HG02973 (cell line): ENCODE measurements around the gene PTPRM.

Source experiments
- ATAC-seq: cut with Tn5 transposase; IDR thresholded peaks from one replicate; pipeline ENCODE4 v1.9.1; 2021; ENCODE audit warnings: moderate library complexity; ENCODE audit not compliant: unreplicated experiment

The PTPRM gene

DNA sequence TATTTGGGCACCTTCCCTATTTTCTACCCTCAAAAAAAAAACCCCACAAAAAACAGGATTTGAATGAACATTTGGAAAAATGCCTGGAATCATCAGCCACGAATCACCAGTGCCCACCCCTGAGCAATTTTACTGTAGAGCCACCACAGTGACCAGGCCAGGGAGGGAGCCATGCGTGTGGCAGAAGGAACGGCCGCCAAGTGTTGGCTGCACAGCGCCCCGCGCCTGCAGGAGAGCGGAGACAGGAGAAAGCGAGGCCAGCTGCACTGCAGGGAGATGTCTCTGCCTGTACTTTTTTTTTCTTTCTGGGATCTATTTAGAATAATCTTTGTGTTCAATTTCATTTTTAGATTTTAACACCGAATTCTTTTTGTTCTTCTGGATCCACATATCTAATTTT, 772.8 kb downstream of the PTPRM start:
- ATAC-seq, result no peak

DNA sequence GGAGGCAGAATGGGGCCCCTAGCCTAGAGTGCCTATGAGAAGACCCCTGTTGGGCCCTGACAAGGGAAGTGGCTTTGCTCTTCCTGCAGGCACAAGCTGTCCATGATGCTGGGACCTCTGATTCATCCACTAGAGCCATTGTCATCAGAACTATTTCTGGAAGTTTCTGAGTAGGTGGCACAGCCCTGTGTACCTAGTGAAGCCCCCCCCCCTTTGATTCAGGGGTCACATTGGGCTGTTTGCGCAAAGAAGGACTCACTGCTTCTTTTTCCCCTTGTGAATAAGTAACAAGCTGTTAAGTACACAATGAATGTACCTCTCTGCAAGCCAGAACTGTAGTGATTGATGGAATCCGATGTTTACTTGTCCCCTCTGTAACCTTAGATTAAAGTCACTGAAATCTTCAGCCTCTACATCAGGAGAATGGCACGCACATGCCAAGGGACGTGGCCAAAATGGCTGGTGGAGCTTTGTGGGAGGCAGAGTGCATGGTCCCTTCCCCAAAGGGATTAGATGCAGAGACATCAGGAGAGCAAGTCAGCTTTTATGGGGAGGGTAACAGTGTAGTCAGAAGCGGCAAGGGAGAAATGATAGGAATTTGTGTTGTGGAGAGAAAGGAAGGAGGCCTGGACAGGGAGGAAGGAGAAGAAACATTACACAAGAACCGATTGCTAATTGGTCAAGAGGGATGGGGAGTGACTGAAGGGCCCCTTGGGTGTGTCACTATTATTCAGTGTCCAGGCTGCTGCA, 774.5 kb downstream of the PTPRM start:
- no peak for ATAC-seq

DNA sequence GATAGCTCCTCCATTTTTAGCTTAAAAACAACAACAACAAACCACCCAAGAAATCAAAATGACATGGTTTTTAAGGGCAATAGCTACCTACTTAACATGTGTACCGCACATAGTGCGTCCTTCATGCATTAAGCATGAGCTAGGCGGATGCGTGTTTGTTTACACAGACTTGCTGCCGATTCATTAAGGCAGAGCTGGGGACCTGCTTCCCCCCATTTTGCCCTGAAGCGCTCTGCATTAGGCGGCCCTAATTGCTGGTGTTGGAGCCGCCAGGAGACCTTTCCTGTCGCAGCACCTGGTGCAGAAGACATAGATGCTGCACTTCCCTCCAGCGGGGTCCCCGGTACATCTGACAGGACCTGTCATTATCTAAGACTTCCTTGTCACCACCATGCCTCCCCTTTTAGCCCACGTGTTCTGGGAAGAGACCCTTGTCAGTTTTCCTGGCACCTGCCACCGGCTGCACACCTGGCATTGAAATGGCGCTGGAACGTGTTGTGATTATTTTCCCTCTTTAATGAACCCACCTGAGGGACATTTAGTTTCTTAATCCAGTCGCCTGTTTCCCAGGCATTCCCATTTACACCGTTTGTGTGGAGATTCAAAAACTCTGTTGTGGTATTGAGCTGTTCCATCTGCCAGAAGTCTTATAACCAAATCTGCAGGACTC, 781.1 kb downstream of the PTPRM start:
- ATAC-seq, result no peak

DNA sequence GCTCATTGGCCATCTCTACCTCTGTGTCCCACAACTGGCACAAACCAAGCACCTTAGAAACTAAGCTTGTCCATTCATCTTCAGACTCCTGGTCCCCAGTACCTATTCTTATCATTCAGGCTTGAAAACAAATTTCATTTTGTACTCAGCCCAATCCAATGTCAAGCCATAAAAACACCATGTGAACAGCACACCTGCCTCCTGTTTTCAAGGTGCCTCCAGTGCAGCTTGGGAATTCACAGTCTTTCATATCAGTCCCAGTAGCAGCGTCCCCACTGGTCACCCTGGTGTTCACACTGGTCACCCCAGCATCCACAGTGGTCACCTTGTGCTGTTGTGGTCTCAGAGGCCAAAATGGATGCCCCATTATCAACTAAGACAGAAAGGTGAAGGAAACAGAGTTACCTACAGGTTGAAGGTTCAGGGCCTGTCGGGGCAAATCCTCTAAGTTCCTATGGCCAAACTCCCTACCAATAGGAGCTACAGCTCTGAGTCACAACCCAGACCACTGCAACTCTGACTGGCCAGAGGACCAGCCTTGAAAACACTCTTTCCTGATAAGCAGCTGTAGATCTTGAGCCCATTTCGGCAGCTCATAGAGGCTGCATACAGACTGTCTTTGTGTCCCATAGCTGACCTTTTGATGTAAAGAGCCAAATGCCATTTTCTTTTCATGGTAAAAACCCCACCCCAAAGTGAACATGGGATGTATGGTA, 782.6 kb downstream of the PTPRM start:
- ATAC-seq, result no peak

DNA sequence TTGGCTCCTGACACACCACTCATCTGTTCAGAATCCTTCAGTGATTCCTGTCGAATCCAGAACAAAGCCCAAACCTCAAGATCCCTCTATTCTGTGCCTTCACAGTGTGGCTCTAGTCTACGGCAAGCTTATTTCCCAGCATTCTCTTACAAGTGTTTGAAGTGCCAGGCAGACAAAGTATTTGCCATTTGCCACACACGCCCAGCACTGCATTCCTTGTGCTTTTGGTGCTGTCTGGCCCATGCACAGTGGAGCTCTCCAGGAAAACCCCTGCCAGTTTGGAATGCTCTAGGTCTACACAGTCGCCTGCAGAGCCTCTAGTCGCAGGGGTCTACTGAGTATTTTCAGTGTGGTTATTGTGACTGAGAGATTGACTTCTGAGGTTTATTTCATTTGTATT, 783.5 kb downstream of the PTPRM start:
- ATAC-seq, result no peak

DNA sequence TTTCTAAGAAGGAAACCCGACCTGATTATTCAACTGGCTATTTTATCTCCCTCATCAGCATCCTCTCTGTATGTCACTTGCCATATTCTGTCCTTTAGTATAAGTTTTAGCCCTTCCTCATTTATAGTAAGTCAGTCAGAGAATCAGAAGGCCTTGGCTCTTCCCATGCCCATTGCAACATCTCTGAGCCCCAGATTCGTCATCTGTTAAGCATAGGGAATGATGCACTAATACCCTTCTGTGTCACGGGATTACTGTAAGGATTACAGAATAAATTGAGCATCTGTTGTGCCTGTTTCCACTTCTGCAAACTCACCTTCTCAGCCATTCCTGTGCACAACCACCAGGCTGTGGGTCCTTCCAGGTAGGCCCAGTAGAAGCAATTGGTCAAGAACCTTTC, 784.0 kb downstream of the PTPRM start:
- no peak for ATAC-seq

DNA sequence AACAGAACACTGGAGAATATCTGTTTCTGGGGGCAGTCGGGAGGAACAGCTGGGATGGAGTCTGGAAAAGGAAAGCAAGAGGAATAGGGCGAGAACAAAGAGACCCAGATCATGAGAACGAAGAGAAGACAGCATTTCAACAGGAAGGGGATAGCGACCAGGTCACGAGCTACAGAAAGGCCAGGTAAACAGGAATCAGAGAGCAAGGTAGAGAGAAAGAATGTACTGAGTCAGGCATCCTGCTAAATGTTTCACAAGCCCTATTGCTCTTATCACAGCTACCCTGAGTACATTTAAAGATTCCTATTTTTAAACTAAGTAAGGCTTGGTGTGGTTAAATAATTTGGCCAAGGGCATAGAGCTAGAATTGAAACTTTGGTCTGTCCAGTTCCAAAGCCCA, 787.2 kb downstream of the PTPRM start:
- no peak for ATAC-seq

DNA sequence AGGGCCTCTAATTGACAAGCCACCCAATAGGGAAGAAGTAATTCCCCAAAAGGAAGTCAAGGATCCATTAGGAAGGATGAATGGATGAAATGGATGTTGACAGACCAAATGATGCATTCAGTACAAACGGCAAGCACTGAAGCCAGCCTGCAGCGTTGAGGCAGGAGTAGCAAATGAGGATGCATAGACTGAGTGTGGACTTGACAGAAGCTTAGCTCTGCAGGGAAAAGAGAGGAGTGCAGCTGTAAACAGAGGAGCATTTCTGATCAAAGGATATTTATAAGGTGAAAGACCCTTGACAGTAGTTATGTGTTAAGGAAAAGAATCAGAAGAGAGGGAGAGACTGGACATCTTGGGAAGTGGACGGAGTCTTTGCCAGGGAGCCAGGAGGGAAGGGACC, 788.9 kb downstream of the PTPRM start:
- no peak for ATAC-seq

DNA sequence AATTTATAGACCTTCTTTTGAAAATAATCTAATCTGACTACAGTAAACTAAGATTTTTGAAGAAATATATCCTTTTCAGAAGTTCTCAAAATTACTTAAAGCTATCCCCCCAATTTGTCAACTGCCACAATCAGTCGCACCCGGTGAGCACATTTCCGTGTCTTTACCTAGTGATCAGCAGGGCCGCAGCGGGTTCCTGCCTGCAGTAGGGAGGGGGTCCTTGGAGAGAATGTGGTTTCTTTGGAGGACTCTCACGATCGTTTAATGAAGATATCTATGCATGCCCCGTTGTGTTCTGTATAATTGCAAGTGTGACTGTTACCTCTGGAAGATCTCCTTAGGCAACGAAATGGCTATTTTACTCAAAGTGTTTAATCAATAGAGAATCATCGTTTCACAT, 790.2 kb downstream of the PTPRM start:
- ATAC-seq, result no peak

DNA sequence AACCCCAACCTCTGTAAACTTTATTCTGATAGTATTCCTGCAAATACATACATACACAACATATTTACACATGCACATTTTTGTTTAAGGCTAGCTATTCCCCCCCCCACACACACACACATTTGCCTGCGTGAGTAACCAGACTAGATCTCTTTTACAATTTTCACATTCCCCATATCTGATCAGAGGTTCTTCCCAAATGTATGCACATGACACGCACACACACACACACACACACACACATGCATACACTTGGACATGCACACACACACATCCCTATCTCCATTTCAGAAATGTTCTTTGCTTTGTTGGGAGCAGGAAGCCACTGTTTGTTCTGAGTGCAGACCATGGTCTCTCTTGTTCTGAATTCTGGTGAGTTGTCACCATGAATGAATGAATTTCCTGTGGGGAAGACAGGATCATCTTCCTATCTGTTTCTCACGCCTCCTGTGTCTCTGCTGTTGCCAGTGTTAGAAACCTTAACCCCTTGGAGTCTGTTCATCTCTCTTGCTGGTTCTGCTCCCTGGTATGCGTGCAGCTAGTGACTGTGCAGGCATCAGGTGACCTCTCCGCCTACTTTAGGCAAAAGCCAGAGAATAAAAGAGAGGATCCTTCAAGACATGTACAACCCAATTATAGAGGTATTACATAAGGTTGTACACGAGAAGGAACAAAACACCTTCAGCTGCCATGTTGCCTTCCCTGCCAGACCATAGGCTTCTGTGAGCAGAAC, 791.1 kb downstream of the PTPRM start:
- ATAC-seq, result no peak

DNA sequence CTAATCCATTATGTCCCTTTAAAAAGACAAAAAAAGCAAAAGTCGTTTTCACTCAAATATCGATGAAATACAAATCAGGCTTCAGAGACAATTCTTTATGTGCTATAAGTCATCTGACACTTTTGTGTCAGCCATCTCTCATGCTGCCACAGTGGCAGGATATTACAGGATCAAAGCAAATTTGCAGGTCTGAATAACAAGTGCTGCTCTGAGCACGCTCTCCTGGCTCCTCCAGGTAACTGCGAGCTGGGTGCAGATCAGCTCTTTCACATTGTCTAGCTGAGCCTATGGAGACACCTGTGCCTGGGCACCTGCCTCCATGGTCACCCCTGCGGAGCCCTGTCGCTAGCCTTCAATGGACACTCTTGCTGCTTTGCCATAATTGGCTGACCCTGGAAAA, 792.0 kb downstream of the PTPRM start:
- ATAC-seq, result no peak

DNA sequence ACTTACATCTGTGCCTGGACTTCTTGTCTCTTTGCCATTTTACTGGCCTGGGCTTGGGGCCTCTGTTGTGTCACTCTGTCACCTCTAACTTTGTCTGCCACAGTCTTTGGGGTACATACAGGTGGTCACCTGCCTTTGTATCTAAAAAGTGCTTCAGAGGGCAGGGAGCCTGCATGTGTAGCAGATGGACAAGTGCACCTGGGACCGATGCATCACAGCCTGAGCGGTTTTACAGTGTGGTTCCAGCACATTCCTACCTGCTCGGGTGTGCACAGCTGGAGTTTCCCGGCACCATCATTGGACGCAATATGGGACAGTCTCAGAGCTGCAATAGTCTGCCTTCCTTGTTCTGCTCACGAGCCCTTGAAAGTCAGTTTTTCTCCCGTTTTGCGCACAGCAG, 792.4 kb downstream of the PTPRM start:
- ATAC-seq, result no peak

DNA sequence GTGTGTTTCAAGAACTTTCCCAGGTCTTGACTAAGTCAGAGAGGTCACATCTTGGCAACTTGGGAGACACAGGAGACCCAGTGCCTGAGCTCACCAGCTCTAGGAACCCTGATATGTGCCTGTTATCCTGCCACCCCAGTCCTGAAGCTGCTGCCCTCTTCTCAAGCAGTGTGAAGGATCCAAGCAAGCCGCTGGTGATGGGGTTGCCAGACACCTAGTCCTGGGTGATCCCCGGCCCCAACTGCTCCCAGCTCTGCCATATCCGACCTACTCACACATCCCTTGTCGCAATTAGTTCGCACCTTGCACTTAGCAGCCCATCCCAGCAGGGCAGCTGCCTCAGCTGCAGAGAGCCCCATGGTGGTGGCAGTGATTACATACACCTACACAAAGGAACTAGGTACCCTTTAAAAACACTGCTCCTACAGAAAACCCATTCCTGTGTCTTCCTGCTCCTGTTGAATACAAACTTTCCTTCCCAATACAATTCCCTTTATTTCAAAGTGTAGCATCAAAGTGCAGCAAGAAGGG, 794.9 kb downstream of the PTPRM start:
- no peak for ATAC-seq

DNA sequence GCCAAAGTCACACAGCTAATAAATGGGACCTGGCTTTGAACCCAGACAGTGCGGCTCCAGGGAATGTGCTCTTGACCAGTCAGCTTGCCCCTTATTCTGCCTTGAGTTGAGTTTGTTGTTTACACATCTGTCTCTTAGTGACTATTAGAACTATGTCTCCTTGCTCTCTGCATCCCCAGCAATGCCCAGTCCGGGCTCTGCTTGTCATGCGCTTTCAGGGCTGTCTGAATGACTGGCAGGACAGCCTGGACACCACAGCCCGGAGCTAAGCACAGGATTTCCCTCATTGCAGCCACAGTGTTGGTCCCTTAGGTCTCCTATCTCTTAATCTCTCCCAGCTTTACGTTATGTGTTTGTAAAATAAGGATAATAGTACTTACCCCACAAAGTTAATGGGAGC, 795.7 kb downstream of the PTPRM start:
- no peak for ATAC-seq

DNA sequence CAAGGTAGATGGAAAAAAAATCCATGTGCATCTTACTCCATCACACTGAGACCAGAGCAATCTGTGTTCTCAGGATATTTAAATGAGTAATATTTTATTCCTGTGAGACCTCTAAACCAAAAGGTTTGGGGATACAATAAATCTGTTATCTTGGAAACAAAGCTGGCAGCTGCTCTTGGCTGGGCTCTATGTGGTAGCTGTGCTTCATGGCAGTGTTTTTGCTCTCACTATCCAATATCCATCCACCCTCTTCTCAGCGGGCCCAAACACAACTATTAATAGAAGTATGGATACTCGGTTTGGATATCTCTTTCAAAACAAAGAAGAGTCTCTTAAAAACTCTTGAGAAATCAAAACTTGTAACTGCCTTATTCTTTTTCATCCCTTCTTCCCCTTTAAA, 797.3 kb downstream of the PTPRM start:
- ATAC-seq, result no peak

DNA sequence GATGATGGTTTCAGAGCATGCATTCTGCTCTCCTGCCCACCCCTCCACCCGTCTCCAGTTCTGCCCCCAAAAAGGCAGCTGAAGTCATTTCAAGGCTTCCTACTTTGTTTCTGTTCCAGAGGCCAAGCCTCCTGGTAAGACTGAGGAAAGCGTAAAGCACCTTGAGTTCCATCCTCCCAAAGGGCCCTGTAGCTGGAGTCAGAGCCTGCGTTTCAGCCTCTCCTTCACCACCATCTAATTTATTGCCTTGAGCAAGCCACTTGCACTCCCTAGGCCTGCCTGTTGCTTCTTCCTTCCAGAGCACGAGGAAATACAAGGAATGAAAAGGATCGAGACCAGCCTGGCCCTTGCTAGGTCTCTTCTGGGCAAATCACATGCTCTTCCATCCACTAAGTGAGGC, 797.9 kb downstream of the PTPRM start:
- ATAC-seq, result no peak

DNA sequence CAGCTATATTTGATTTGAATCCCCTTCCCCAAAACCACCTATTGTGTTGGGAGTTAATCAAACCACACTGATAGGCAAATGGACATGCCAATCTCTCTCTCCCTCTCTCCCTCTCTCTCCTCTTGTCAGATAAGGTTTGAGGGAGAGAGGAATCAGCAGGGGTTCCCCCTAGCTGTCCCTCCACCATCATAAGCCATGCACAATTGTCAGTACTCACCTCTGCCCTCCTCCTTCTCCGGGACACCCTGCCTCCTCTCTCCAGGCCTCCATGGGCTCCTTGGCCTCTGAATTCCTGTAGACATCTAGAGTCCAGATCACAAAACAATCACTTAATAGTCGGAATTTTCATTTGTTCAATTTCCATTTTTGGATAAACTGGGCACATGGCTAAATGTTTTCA, 798.4 kb downstream of the PTPRM start:
- no peak for ATAC-seq

DNA sequence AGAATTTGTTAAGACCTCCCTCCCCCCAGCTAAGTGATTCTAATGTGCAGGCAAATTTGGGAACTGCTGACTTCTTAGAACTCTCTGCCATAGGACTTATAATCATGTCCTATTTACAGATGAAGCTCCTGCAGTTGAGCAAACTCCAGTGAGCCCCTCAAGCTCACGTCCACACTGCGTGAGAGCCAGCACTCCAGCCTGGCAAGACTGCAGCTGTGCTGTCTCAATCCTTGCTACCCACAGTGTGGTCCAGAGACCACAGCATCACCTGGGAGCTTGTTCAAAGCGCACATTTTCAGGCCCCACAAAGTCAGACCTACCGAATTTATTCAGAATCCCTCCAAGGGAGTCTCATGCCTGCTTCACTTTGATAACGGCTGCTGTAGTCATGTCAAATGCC, 799.0 kb downstream of the PTPRM start:
- ATAC-seq, result no peak

DNA sequence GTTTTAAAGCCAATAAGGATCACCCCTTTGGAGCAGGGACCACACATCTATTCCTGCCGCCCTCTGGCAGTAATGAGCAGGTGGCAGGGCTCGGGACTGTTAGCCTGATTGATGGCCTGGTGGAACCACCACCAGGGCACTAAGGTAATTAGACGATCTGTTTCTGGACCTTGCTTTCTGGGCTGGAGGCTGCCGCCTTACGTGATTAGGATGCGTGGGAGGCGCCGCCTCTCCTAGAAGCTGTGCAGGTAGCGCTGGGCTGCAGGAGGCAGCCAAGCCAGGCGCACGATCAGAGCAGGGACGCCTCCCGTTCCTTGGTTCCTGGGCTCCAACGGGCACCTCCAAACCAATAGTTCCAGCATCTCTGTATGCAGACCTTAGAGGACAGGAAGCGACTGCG, 799.5 kb downstream of the PTPRM start:
- no peak for ATAC-seq

DNA sequence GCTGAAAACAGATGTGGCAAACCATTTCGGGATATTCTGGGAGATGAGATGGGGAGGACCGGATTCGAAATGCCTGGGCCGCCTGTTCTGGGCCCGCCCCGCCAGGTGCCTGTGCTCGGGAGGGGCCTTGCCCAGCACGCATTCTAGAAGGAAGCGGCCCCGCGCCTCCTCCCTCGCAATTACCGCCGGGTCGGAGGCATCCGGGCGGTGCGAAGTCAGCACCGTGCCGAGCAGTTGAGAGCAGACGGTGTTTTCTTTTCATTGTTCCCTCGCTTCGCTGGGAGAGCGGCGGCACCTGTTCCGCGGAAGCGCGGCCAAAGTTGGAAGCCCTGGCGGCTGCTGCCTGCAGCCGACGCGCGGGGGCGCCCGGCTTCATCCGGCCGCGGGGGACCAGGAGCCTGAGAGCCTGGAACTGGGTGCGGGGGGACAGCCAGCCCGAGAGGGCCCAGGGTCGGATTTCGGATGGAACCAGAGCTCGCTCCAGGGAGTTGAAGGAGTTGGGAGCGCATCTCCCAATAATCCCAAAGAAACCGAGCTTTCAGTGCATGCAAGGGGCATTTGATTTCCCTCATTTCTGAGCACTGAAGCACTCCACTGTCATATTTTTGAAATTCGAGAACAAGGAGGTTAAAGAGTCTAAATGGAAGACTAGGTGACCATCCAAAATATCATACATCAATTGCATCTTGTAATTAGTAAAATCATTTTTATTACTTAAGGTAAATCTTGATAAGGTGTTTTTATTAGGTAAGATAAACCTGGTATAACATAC, 800.3 kb downstream of the PTPRM start:
- no peak for ATAC-seq
